H9 (cell line): Measurements from ENCODE around the gene TRIM61. TPM values are rescaled to one million over a fixed set of nuclear protein-coding genes. Genes with fewer than 3 reads are reported as not detected.

ENCODE experiments used
- DNase-seq: peaks from one replicate; pipeline ENCODE4 v3.0.0-alpha.2; 2017
- H2AFZ ChIP-seq: one replicate; pipeline ENCODE4 v1.6.1; 2013; ENCODE audit warnings: mild to moderate bottlenecking, low read length, control low read depth, moderate library complexity
- H2AK5ac ChIP-seq: 2 replicates; pipeline ENCODE4 v1.6.1; 2013; ENCODE audit warnings: low read length, control low read depth, mixed read lengths; ENCODE audit not compliant: insufficient read length
- H2BK120ac ChIP-seq: one replicate; pipeline ENCODE4 v1.6.1; 2013; ENCODE audit warnings: low read depth, mild to moderate bottlenecking, low read length, control low read depth, inconsistent platforms; ENCODE audit not compliant: poor library complexity, severe bottlenecking
- H2BK12ac ChIP-seq: 2 replicates; pipeline ENCODE4 v1.6.1; 2013; ENCODE audit warnings: low read length, control low read depth, mixed read lengths, low read depth; ENCODE audit not compliant: insufficient read length
- H2BK15ac ChIP-seq: 2 replicates; pipeline ENCODE4 v1.6.1; 2013; ENCODE audit warnings: low read depth, low read length, control low read depth
- H2BK20ac ChIP-seq: one replicate; pipeline ENCODE4 v1.6.1; 2013; ENCODE audit warnings: low read depth, mild to moderate bottlenecking, low read length, control low read depth, inconsistent platforms; ENCODE audit not compliant: poor library complexity, severe bottlenecking
- H2BK5ac ChIP-seq: 2 replicates; pipeline ENCODE4 v1.6.1; 2013; ENCODE audit warnings: low read length, control low read depth, mixed read lengths; ENCODE audit not compliant: insufficient read length
- H3K14ac ChIP-seq: 2 replicates; pipeline ENCODE4 v1.6.1; 2013; ENCODE audit warnings: low read length, control low read depth; ENCODE audit not compliant: insufficient read depth
- H3K18ac ChIP-seq: 2 replicates; pipeline ENCODE4 v1.6.1; 2013; ENCODE audit warnings: low read depth, mild to moderate bottlenecking, mixed read lengths, low read length, control low read depth; ENCODE audit not compliant: insufficient read length
- H3K23ac ChIP-seq: 2 replicates; pipeline ENCODE4 v1.6.1; 2013; ENCODE audit warnings: low read length, control low read depth, mixed read lengths, low read depth; ENCODE audit not compliant: insufficient read length
- H3K23me2 ChIP-seq: 2 replicates; pipeline ENCODE4 v1.6.1; 2013; ENCODE audit warnings: low read depth, mild to moderate bottlenecking, mixed read lengths, low read length, control low read depth; ENCODE audit not compliant: insufficient read length, poor library complexity, severe bottlenecking
- H3K27ac ChIP-seq: 2 replicates; pipeline ENCODE4 v1.5.1; 2013; ENCODE audit warnings: low read length, control low read depth, mixed read lengths, low read depth; ENCODE audit not compliant: insufficient read length
- H3K27me3 ChIP-seq: 2 replicates; pipeline ENCODE4 v1.6.1; 2013; ENCODE audit warnings: low read length, control low read depth, inconsistent platforms; ENCODE audit not compliant: insufficient read depth
- H3K4ac ChIP-seq: 2 replicates; pipeline ENCODE4 v1.6.1; 2013; ENCODE audit warnings: low read depth, mild to moderate bottlenecking, control low read depth, inconsistent platforms, low read length, moderate library complexity
- H3K4me1 ChIP-seq: 2 replicates; pipeline ENCODE4 v1.6.1; 2013; ENCODE audit warnings: low read length, control low read depth, inconsistent platforms; ENCODE audit not compliant: insufficient read depth
- H3K4me2 ChIP-seq: 2 replicates; pipeline ENCODE4 v1.6.1; 2013; ENCODE audit warnings: low read length, control low read depth, mixed read lengths; ENCODE audit not compliant: insufficient read length, insufficient read depth
- H3K56ac ChIP-seq: 2 replicates; pipeline ENCODE4 v1.6.1; 2013; ENCODE audit warnings: low read depth, mild to moderate bottlenecking, mixed read lengths, low read length, control low read depth; ENCODE audit not compliant: insufficient read length
- H3K79me1 ChIP-seq: 2 replicates; pipeline ENCODE4 v1.6.1; 2013; ENCODE audit warnings: low read depth, mild to moderate bottlenecking, moderate library complexity, low read length, control low read depth, inconsistent platforms; ENCODE audit not compliant: insufficient read depth, poor library complexity, severe bottlenecking
- H3K79me2 ChIP-seq: 2 replicates; pipeline ENCODE4 v1.6.1; 2013; ENCODE audit warnings: low read length, control low read depth, inconsistent platforms; ENCODE audit not compliant: insufficient read depth
- H3K9ac ChIP-seq: 2 replicates; pipeline ENCODE4 v1.6.1; 2013; ENCODE audit warnings: low read length, control low read depth, mixed read lengths; ENCODE audit not compliant: insufficient read length; ENCODE audit errors: extremely low read depth
- H3K9me3 ChIP-seq: one replicate; pipeline ENCODE4 v1.6.1; 2013; ENCODE audit warnings: low read depth, low read length, inconsistent platforms; ENCODE audit not compliant: control insufficient read depth
- H3T11ph ChIP-seq: one replicate; pipeline ENCODE4 v1.6.1; 2013; ENCODE audit warnings: mild to moderate bottlenecking, low read length, control low read depth, inconsistent platforms
- H4K20me1 ChIP-seq: one replicate; pipeline ENCODE4 v1.6.1; 2013; ENCODE audit not compliant: control insufficient read depth, insufficient read length, insufficient read depth
- H4K5ac ChIP-seq: 2 replicates; pipeline ENCODE4 v1.6.1; 2013; ENCODE audit warnings: low read depth, mild to moderate bottlenecking, mixed read lengths, low read length, control low read depth; ENCODE audit not compliant: insufficient read length
- H4K8ac ChIP-seq: replicated peaks from 2 replicates; pipeline ENCODE4 v1.6.1; 2013; ENCODE audit warnings: low read length, control low read depth, mixed read lengths, low read depth; ENCODE audit not compliant: insufficient read length
- H4K91ac ChIP-seq: 2 replicates; pipeline ENCODE4 v1.6.1; 2013; ENCODE audit warnings: low read depth, mild to moderate bottlenecking, moderate library complexity, mixed read lengths, low read length, control low read depth; ENCODE audit not compliant: insufficient read length
- H3K27ac Mint-ChIP-seq, 3 experiments: 2 replicates in 2 of 3; 3 replicates in 1 of 3; pipeline ENCODE4 v1.8.0; 2020 to 2021; ENCODE audit warnings: mixed read lengths in 3 of 3, mild to moderate bottlenecking in 1 of 3, moderate library complexity in 1 of 3
- H3K27me3 Mint-ChIP-seq: 2 replicates; pipeline ENCODE4 v1.8.0; 2021; ENCODE audit warnings: low read depth, mild to moderate bottlenecking, moderate library complexity, mixed read lengths
- H3K36me3 Mint-ChIP-seq, 3 experiments: 2 replicates in 2 of 3; 3 replicates in 1 of 3; pipeline ENCODE4 v1.8.0; 2020 to 2021; ENCODE audit warnings: low read depth in 3 of 3, mixed read lengths in 3 of 3; ENCODE audit not compliant: insufficient read depth in 1 of 3
- H3K4me1 Mint-ChIP-seq, 2 experiments: 2 replicates each; pipeline ENCODE4 v1.8.0; 2020; ENCODE audit warnings: mixed read lengths in 2 of 2
- H3K4me3 Mint-ChIP-seq, 2 experiments: 2 replicates in 1 of 2; 3 replicates in 1 of 2; pipeline ENCODE4 v1.8.0; 2020 to 2021; ENCODE audit warnings: mild to moderate bottlenecking in 2 of 2, mixed read lengths in 2 of 2, moderate library complexity in 1 of 2
- H3K9me3 Mint-ChIP-seq, 2 experiments: 2 replicates in 1 of 2; 3 replicates in 1 of 2; pipeline ENCODE4 v1.8.0; 2020; ENCODE audit warnings: mild to moderate bottlenecking in 2 of 2, mixed read lengths in 2 of 2, moderate library complexity in 1 of 2
- CTCF ChIP-seq: fragments of 200-600 bp; sonication (generic); conservative IDR thresholded peaks from 3 replicates; pipeline ENCODE4 v1.8.0; 2021; ENCODE audit warnings: antibody characterized with exemption, mild to moderate bottlenecking
- WGBS: extraction: QIAGEN DNeasy Blood & Tissue Kit; methylation state at CpG from one replicate; pipeline ENCODE4 v1.1.7; 2013; ENCODE audit warnings: missing lambda C conversion rate, low lambda C conversion rate, mixed read lengths; ENCODE audit not compliant: insufficient read length; ENCODE audit errors: extremely low coverage; 5-methylcytosine and 5-hydroxymethylcytosine counted together
- total RNA-seq: library from RNA; stranded (reverse); gene quantifications from 2 replicates; pipeline ENCODE4 v1.2.1, GENCODE V29; 2021

TRIM61 gene
- total RNA-seq, 1 experiment from 2014 or later: 0.52 TPM

- H2BK5ac ChIP-seq: no peak overlapping the region
- no peak for TF ChIP-seq CTCF
- no peak overlapping the region for H3K27ac ChIP-seq
- no peak overlapping the region for H3K4ac ChIP-seq
- no peak overlapping the region for H2BK20ac ChIP-seq
- H2AFZ ChIP-seq: no peak overlapping the region
- Mint-ChIP-seq H3K36me3 (no peaks in the 10 kb centered on the region), H3K4me1 (peaks cover 17 to 19% of the 10 kb centered on the region in 2 experiments), H3K9me3 (no peaks in the 10 kb centered on the region), H3K4me3 (no peak overlapping the region), H3K27me3 (peaks cover 4% of the 10 kb centered on the region; the same call in 1 of the 2 replicates), H3K27ac (no peak overlapping the region)
- H3K23me2 ChIP-seq: peaks cover 3% of the 10 kb centered on the region
- H3K56ac ChIP-seq: no peak overlapping the region
- no peak overlapping the region for H3K23ac ChIP-seq
- H3K9ac ChIP-seq: no peak overlapping the region
- H3K27me3 ChIP-seq: no peaks in the 10 kb centered on the region
- no peaks in the 10 kb centered on the region for H3K4me1 ChIP-seq
- no peak overlapping the region for H3K14ac ChIP-seq
- H3K9me3 ChIP-seq: no peaks in the 10 kb centered on the region
- WGBS: no CpG with 5 or more reads among the region's 5 CpGs
- H4K20me1 ChIP-seq: no peaks in the 10 kb centered on the region
- no peaks in the 10 kb centered on the region for H3K79me2 ChIP-seq
- no peak overlapping the region for H2BK12ac ChIP-seq
- no peak overlapping the region for H3T11ph ChIP-seq
- H4K91ac ChIP-seq: no peak overlapping the region
- H2AK5ac ChIP-seq: no peak overlapping the region
- H4K8ac ChIP-seq: no peak overlapping the region
- no peak overlapping the region for H2BK15ac ChIP-seq
- H3K4me2 ChIP-seq: no peak overlapping the region
- no peak overlapping the region for H2BK120ac ChIP-seq
- H3K79me1 ChIP-seq: no peaks in the 10 kb centered on the region
- no peak for DNase-seq
- H4K5ac ChIP-seq: no peak overlapping the region
- H3K18ac ChIP-seq: no peak overlapping the region
Measured at GRCh38 chr4:165006886-165007285, 29.4 kb upstream of the TRIM61 start.
